WERI-Rb-1 (cell line): ENCODE measurements around the gene GPX4.

Experiments
- DNase-seq: peaks from one replicate; pipeline ENCODE4 v3.0.0-alpha.2; 2020
- H3K27ac ChIP-seq: fragments of 250-450 bp; sonication (Bioruptor Pico); 2 replicates; pipeline ENCODE4 v1.5.1; 2020; ENCODE audit warnings: mild to moderate bottlenecking, moderate library complexity
- H3K27me3 ChIP-seq: fragments of 250-450 bp; sonication (Bioruptor Pico); 2 replicates; pipeline ENCODE4 v1.5.1; 2021; ENCODE audit warnings: mild to moderate bottlenecking, low read depth, moderate library complexity; ENCODE audit not compliant: insufficient read depth, severe bottlenecking
- H3K36me3 ChIP-seq: fragments of 250-450 bp; sonication (Bioruptor Pico); 2 replicates; pipeline ENCODE4 v1.5.1; 2020; ENCODE audit warnings: mild to moderate bottlenecking, moderate library complexity
- H3K4me3 ChIP-seq: 2 replicates; pipeline ENCODE4 v1.5.1; 2011; ENCODE audit warnings: low read depth, mild to moderate bottlenecking, control low read depth, low read length
- H3K9me3 ChIP-seq: fragments of 250-450 bp; sonication (Bioruptor Pico); 2 replicates; pipeline ENCODE4 v1.5.1; 2021; ENCODE audit warnings: mild to moderate bottlenecking, moderate library complexity; ENCODE audit not compliant: severe bottlenecking
- CTCF ChIP-seq: IDR thresholded peaks from 2 replicates; pipeline ENCODE4 v1.5.1; 2011; ENCODE audit warnings: low read depth, mild to moderate bottlenecking, control low read depth, inconsistent platforms, low read length

Gene GPX4

GRCh38 chr19:1140272-1141027 lies 36.7 kb downstream of the GPX4 start:
- no peaks in the 10 kb centered on the region for H3K9me3 ChIP-seq
- TF ChIP-seq CTCF, result no peak
- no peak for DNase-seq
- no peak overlapping the region for H3K4me3 ChIP-seq
- no peak overlapping the region for H3K27ac ChIP-seq
- H3K27me3 ChIP-seq, result no peaks in the 10 kb centered on the region
- H3K36me3 ChIP-seq, result peaks cover 7% of the 10 kb centered on the region

- Histone ChIP-seq H3K9me3 (no peaks in the 10 kb centered on the region), H3K27me3 (no peaks in the 10 kb centered on the region), H3K27ac (no peak overlapping the region), H3K4me3 (no peak overlapping the region), H3K36me3 (peaks cover 7% of the 10 kb centered on the region)
- TF ChIP-seq CTCF, result no peak
- DNase-seq, result no peak
These were observed 38.1 kb downstream of the GPX4 start for GRCh38 chr19:1141944-1142343.

DNA sequence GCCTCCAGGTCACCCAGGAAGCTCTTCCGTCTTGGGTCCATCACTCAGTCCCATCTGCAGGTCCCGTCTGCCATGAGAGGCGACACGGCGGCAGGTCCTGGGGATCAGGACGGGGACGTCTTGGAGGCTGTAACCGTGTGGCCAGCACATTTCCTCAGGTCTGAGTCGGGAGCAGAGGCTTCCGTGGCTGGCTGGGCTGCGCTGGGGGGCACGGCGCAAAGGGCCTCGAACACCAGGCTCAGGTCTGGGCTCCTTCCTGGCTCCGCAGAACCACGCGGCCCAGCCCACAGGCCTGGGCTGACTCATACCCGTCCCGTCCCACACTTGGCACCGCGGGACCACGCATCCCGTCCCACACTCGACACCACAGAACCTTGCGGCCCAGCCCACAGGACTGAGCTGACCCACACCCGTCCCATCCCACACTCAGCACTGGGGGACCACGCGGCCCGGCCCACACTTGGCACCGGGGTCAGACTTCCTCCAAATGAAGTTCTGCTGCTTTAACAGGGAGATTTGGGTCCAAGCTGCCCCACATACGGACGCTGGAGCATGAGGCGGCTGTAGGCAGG lies 40.1 kb downstream of the GPX4 start:
- Histone ChIP-seq H3K4me3 (no peak overlapping the region), H3K9me3 (no peaks in the 10 kb centered on the region), H3K36me3 (peaks cover 7% of the 10 kb centered on the region), H3K27ac (no peak overlapping the region), H3K27me3 (no peaks in the 10 kb centered on the region)
- TF ChIP-seq CTCF, result no peak
- no peak for DNase-seq

DNA sequence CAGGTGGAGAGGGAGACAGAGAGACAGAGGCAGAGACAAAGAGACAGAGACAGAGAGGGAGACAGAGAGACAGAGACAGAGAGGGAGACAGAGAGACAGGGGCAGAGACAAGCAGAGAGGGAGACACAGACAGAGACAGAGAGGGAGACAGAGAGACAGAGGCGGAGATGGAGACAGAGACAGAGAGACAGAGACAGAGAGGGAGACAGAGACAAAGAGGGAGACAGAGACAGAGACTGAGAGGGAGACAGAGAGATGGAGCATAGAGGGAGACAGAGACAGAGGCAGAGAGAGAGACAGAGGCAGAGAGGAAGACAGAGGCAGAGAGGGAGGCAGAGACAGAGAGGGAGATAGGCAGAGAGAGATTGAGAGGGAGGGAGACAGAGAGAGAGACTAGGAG lies 40.9 kb downstream of the GPX4 start:
- Histone ChIP-seq H3K4me3 (no peak overlapping the region), H3K27ac (no peak overlapping the region), H3K9me3 (no peaks in the 10 kb centered on the region), H3K27me3 (no peaks in the 10 kb centered on the region), H3K36me3 (peaks cover 7% of the 10 kb centered on the region)
- DNase-seq, result no peak
- no peak for TF ChIP-seq CTCF

- no peak for TF ChIP-seq CTCF
- DNase-seq, result no peak
- Histone ChIP-seq H3K9me3 (no peaks in the 10 kb centered on the region), H3K4me3 (no peak overlapping the region), H3K27me3 (no peaks in the 10 kb centered on the region), H3K36me3 (peaks cover 7% of the 10 kb centered on the region), H3K27ac (peak overlapping the region; percentile 10; the same call in 1 of the 2 replicates)
These were observed 42.0 kb downstream of the GPX4 start for GRCh38 chr19:1145635-1146411.
